T-cell (primary cell): ENCODE measurements around the gene CEP85L. TPM values are rescaled to one million over a fixed set of nuclear protein-coding genes. Genes with fewer than 3 reads are reported as not detected.

ENCODE experiments used
- ATAC-seq, 4 experiments: fragments of 200-7000 bp in 3 of 4; fragments of 150-1000 bp in 1 of 4; cut with Tn5 transposase; replicated peaks in 1 of 4; 1 replicate in 3 of 4; 2 replicates in 1 of 4; pipeline ENCODE4 v1.10.0; 2021; ENCODE audit warnings: moderate library complexity in 3 of 4, mild to moderate bottlenecking in 2 of 4, moderate number of reproducible peaks in 1 of 4
- CTCF ChIA-PET, 2 donors: fragments of 300-600 bp; sonication (Branson Sonifier 250); formaldehyde crosslinking; loops; one replicate each; lab custom pipeline; 2022; ENCODE audit warnings: antibody characterized with exemption in 2 of 2; lab: Charles Lee
- POLR2A ChIA-PET, 2 donors: fragments of 300-600 bp; sonication (Branson Sonifier 250); formaldehyde crosslinking; loops; one replicate each; lab custom pipeline; 2022; ENCODE audit warnings: antibody characterized with exemption in 2 of 2; lab: Charles Lee
- DNase-seq, 35 experiments: peaks; one replicate each; pipeline versions ENCODE4 v3.0.0 to v3.0.0-alpha.2; 2013 to 2023
- H3K27ac ChIP-seq: one replicate; pipeline ENCODE4 v1.5.1; 2013; ENCODE audit warnings: low read length
- H3K27me3 ChIP-seq, 2 experiments: replicated peaks in 1 of 2; 1 replicate in 1 of 2; 2 replicates in 1 of 2; pipeline versions ENCODE4 v1.6.1 to v1.7.0; 2013; ENCODE audit warnings: low read length in 1 of 2, mixed read lengths in 1 of 2; ENCODE audit not compliant: control insufficient read depth in 2 of 2, insufficient read depth in 2 of 2; ENCODE audit errors: extremely low read depth in 1 of 2
- H3K36me3 ChIP-seq, 2 donors: 1 replicate in 1 of 2; 2 replicates in 1 of 2; pipeline versions ENCODE4 v1.6.1 to v1.7.0; 2013; ENCODE audit warnings: low read length in 1 of 2; ENCODE audit not compliant: control insufficient read depth in 2 of 2, insufficient read depth in 1 of 2; ENCODE audit errors: extremely low read depth in 1 of 2
- H3K4me1 ChIP-seq, 2 experiments: 1 replicate in 1 of 2; 2 replicates in 1 of 2; pipeline versions ENCODE4 v1.6.1 to v1.7.0; 2013; ENCODE audit warnings: low read length in 2 of 2, mixed read lengths in 1 of 2; ENCODE audit not compliant: insufficient read depth in 2 of 2, control insufficient read depth in 1 of 2; ENCODE audit errors: extremely low read depth in 1 of 2
- H3K4me3 ChIP-seq, 2 donors: 1 replicate in 1 of 2; 2 replicates in 1 of 2; pipeline versions ENCODE4 v1.5.1 to v1.7.0; 2013; ENCODE audit warnings: mild to moderate bottlenecking in 2 of 2, low read length in 1 of 2, moderate library complexity in 1 of 2; ENCODE audit not compliant: control insufficient read depth in 1 of 2; ENCODE audit errors: extremely low read depth in 1 of 2
- H3K9me3 ChIP-seq: 2 replicates; pipeline ENCODE4 v1.7.0; 2013
- H3K27ac Mint-ChIP-seq, 2 donors: one replicate each; pipeline ENCODE4 v1.8.0; 2020 to 2021; ENCODE audit warnings: mild to moderate bottlenecking in 2 of 2, mixed read lengths in 2 of 2
- H3K27me3 Mint-ChIP-seq, 2 donors: one replicate each; pipeline ENCODE4 v1.8.0; 2021 to 2022; ENCODE audit warnings: mixed read lengths in 2 of 2
- H3K36me3 Mint-ChIP-seq: one replicate; pipeline ENCODE4 v1.8.0; 2021; ENCODE audit warnings: mixed read lengths
- H3K4me1 Mint-ChIP-seq, 3 donors: one replicate each; pipeline ENCODE4 v1.8.0; 2020 to 2022; ENCODE audit warnings: mixed read lengths in 3 of 3, mild to moderate bottlenecking in 1 of 3
- H3K4me3 Mint-ChIP-seq, 3 donors: one replicate each; pipeline ENCODE4 v1.8.0; 2020 to 2022; ENCODE audit warnings: mild to moderate bottlenecking in 3 of 3, mixed read lengths in 3 of 3, moderate library complexity in 3 of 3
- H3K9me3 Mint-ChIP-seq, 3 donors: one replicate each; pipeline ENCODE4 v1.8.0; 2020 to 2022; ENCODE audit warnings: mixed read lengths in 3 of 3
- WGBS: methylation state at CpG from one replicate; pipeline ENCODE4 v1.1.5; 2013; ENCODE audit warnings: missing lambda C conversion rate; ENCODE audit not compliant: insufficient coverage; 5-methylcytosine and 5-hydroxymethylcytosine counted together
- total RNA-seq, 35 experiments: library from RNA in 6 of 35; stranded (reverse) in 6 of 35; fragments of 120-200 nt in 1 of 35; gene quantifications; one replicate each; pipeline versions ENCODE4 v1.2.1 to v1.2.4 and lab custom pipeline; 2013 to 2026

CEP85L gene
- total RNA-seq, 5 donors from 2014 or later (not counting 1 experiment from before 2014, with no cell fraction given), result 49.7 to 101 (median 53.5) TPM

- Mint-ChIP-seq H3K4me3 (no peak overlapping the region), H3K9me3 (no peaks in the 10 kb centered on the region), H3K4me1 (peaks cover 68 to 75% (median 70%) of the 10 kb centered on the region in 3 donors), H3K27ac (no peak overlapping the region), H3K36me3 (peaks cover 36% of the 10 kb centered on the region), H3K27me3 (no peaks in the 10 kb centered on the region)
- ChIA-PET CTCF (interaction anchor here (0.6 to 0.7 kb wide), 2 partner anchors 9 to 31 kb away, joined by 3 read pairs; no protein-coding TSS in a partner anchor), POLR2A (no interaction called here)
- no peak for ATAC-seq
- Histone ChIP-seq H3K27ac (no peak overlapping the region), H3K4me1 (peaks cover 7 to 12% of the 10 kb centered on the region in 2 experiments), H3K4me3 (no peak overlapping the region), H3K36me3 (no peaks in the 10 kb centered on the region), H3K9me3 (no peaks in the 10 kb centered on the region), H3K27me3 (no peaks in the 10 kb centered on the region)
- DNase-seq, result no peak
- 100% methylated on average over 2 of the region's 4 CpGs for WGBS
These were observed 25.8 kb upstream of the CEP85L start for GRCh38 chr6:118677193-118677592.

GRCh38 chr6:118675225-118675624, 23.8 kb upstream of the CEP85L start:
- no peaks in the 10 kb centered on the region for H3K27me3 Mint-ChIP-seq
- H3K9me3 Mint-ChIP-seq, result no peaks in the 10 kb centered on the region
- Histone ChIP-seq H3K4me3 (no peak overlapping the region), H3K36me3 (no peaks in the 10 kb centered on the region), H3K9me3 (no peaks in the 10 kb centered on the region), H3K4me1 (peaks cover 6 to 7% of the 10 kb centered on the region in 2 experiments), H3K27me3 (no peaks in the 10 kb centered on the region), H3K27ac (no peak overlapping the region)
- no CpG with 5 or more reads among the region's 1 CpG for WGBS
- no peak overlapping the region for H3K27ac Mint-ChIP-seq
- peaks cover 39% of the 10 kb centered on the region for H3K36me3 Mint-ChIP-seq
- ATAC-seq (no peak), DNase-seq (no peak)
- ChIA-PET CTCF (no interaction called here), POLR2A (interaction anchor here in 1 of 2 donors (0.7 kb wide), 1 partner anchor 18 kb away, joined by 5 read pairs; no protein-coding TSS in a partner anchor)
- H3K4me1 Mint-ChIP-seq, result peaks cover 68 to 77% (median 75%) of the 10 kb centered on the region in 3 donors
- no peak overlapping the region for H3K4me3 Mint-ChIP-seq

- H3K27me3 ChIP-seq, result no peaks in the 10 kb centered on the region
- no peaks in the 10 kb centered on the region for H3K36me3 ChIP-seq
- H3K27ac ChIP-seq, result no peak overlapping the region
- no peak overlapping the region for H3K4me3 ChIP-seq
- no peaks in the 10 kb centered on the region for H3K9me3 ChIP-seq
- POLR2A ChIA-PET, result interaction anchor here in 1 of 2 donors (0.7 kb wide), 1 partner anchor 1303 kb away, joined by 3 read pairs; no protein-coding TSS in a partner anchor
- no peaks in the 10 kb centered on the region for H3K9me3 Mint-ChIP-seq
- CTCF ChIA-PET, result no interaction called here
- no peak overlapping the region for H3K4me3 Mint-ChIP-seq
- no peaks in the 10 kb centered on the region for H3K27me3 Mint-ChIP-seq
- no peak for DNase-seq
- H3K36me3 Mint-ChIP-seq, result peaks cover 39% of the 10 kb centered on the region
- H3K27ac Mint-ChIP-seq, result peak overlapping the region in 1 of 2 donors; percentile 5
- peaks cover 71 to 77% (median 75%) of the 10 kb centered on the region in 3 donors for H3K4me1 Mint-ChIP-seq
- H3K4me1 ChIP-seq, result peaks cover 3 to 10% of the 10 kb centered on the region in 2 experiments
- ATAC-seq, result no peak
- no CpG with 5 or more reads among the region's 1 CpG for WGBS
These were observed 23.4 kb upstream of the CEP85L start for GRCh38 chr6:118674772-118675171.

- Histone ChIP-seq H3K36me3 (no peaks in the 10 kb centered on the region), H3K4me3 (no peak overlapping the region), H3K4me1 (peaks cover 3 to 6% of the 10 kb centered on the region in 2 experiments), H3K9me3 (no peaks in the 10 kb centered on the region), H3K27me3 (no peaks in the 10 kb centered on the region), H3K27ac (no peak overlapping the region)
- H3K9me3 Mint-ChIP-seq, result no peaks in the 10 kb centered on the region
- ChIA-PET POLR2A (no interaction called here), CTCF (interaction anchor here in 1 of 2 donors (1.0 kb wide), 1 partner anchor 107 kb away, joined by 3 read pairs; no protein-coding TSS in a partner anchor)
- DNase-seq (no peak), ATAC-seq (no peak)
- no CpG with 5 or more reads among the region's 2 CpGs for WGBS
- H3K27ac Mint-ChIP-seq, result peak overlapping the region; percentile 7 to 25
- peaks cover 75 to 80% (median 78%) of the 10 kb centered on the region in 3 donors for H3K4me1 Mint-ChIP-seq
- peak overlapping the region in 1 of 3 donors; percentile 28 for H3K4me3 Mint-ChIP-seq
- no peaks in the 10 kb centered on the region for H3K27me3 Mint-ChIP-seq
- peaks cover 28% of the 10 kb centered on the region for H3K36me3 Mint-ChIP-seq
These were observed 21.3 kb upstream of the CEP85L start for GRCh38 chr6:118672678-118673077.

GRCh38 chr6:118669561-118669960, 18.2 kb upstream of the CEP85L start:
- peaks cover 11 to 12% of the 10 kb centered on the region in 2 experiments for H3K4me1 ChIP-seq
- H3K36me3 Mint-ChIP-seq, result peaks cover 17% of the 10 kb centered on the region
- H3K9me3 Mint-ChIP-seq, result no peaks in the 10 kb centered on the region
- H3K27ac ChIP-seq, result no peak overlapping the region
- peaks cover 85 to 88% (median 86%) of the 10 kb centered on the region in 3 donors for H3K4me1 Mint-ChIP-seq
- H3K27ac Mint-ChIP-seq, result peak overlapping the region; percentile 63 to 93
- no peaks in the 10 kb centered on the region for H3K27me3 Mint-ChIP-seq
- no peak overlapping the region for H3K4me3 ChIP-seq
- no peaks in the 10 kb centered on the region for H3K9me3 ChIP-seq
- ChIA-PET POLR2A (no interaction called here), CTCF (no interaction called here)
- peaks cover 0 to 5% of the 10 kb centered on the region in 2 donors for H3K36me3 ChIP-seq
- WGBS, result no CpG with 5 or more reads among the region's 1 CpG
- ATAC-seq (no peak), DNase-seq (no peak)
- H3K27me3 ChIP-seq, result no peaks in the 10 kb centered on the region
- H3K4me3 Mint-ChIP-seq, result no peak overlapping the region

GRCh38 chr6:118668761-118669385, 17.5 kb upstream of the CEP85L start:
- H3K4me3 Mint-ChIP-seq, result no peak overlapping the region
- ATAC-seq (no peak), DNase-seq (no peak)
- no peaks in the 10 kb centered on the region for H3K27me3 Mint-ChIP-seq
- H3K27ac Mint-ChIP-seq, result peak overlapping the region; percentile 83 to 93
- Histone ChIP-seq H3K4me3 (no peak overlapping the region), H3K27ac (no peak overlapping the region), H3K36me3 (peaks cover 4 to 6% of the 10 kb centered on the region in 2 donors), H3K9me3 (no peaks in the 10 kb centered on the region), H3K4me1 (peaks cover 12 to 13% of the 10 kb centered on the region in 2 experiments), H3K27me3 (no peaks in the 10 kb centered on the region)
- no peaks in the 10 kb centered on the region for H3K9me3 Mint-ChIP-seq
- ChIA-PET POLR2A (interaction anchor here in 1 of 2 donors (0.6 to 0.9 kb wide), 2 partner anchors 41 to 69 kb away, joined by 3 to 6 read pairs; no protein-coding TSS in a partner anchor), CTCF (interaction anchor here in 1 of 2 donors (1.3 kb wide), 1 partner anchor 9 kb away, joined by 3 read pairs; no protein-coding TSS in a partner anchor)
- peaks cover 15% of the 10 kb centered on the region for H3K36me3 Mint-ChIP-seq
- H3K4me1 Mint-ChIP-seq, result peaks cover 87 to 90% (median 89%) of the 10 kb centered on the region in 3 donors
- no CpG with 5 or more reads among the region's 1 CpG for WGBS
